ENCODE results near the gene FAXDC2. TPM values are rescaled to one million over a fixed set of nuclear protein-coding genes. Genes with fewer than 3 reads are reported as not detected.

Gene FAXDC2
- total RNA-seq, 1 donor from 2014 or later: 79.0 TPM

- no peaks in the 10 kb centered on the region for H3K4me1 ChIP-seq
- no peak for DNase-seq
- no peak for TF ChIP-seq CTCF (IDR thresholded peaks at IDR 0.05)
- no peak overlapping the region for H3K4me3 ChIP-seq
- H3K27me3 ChIP-seq: no peaks in the 10 kb centered on the region
- no peak overlapping the region for H3K27ac ChIP-seq
- no peak for ATAC-seq
- peaks cover 91% of the 10 kb centered on the region for H3K36me3 ChIP-seq
- intact Hi-C loops (cut with DNase I): no loop called here
- H3K9me3 ChIP-seq: no peaks in the 10 kb centered on the region
Measured at GRCh38 chr5:154800582-154800981, 49.8 kb downstream of the FAXDC2 start.

GRCh38 chr5:154797762-154798161 lies 52.6 kb downstream of the FAXDC2 start:
- H3K4me3 ChIP-seq: no peak overlapping the region
- TF ChIP-seq CTCF (IDR thresholded peaks at IDR 0.05): no peak
- H3K36me3 ChIP-seq: peaks cover 88% of the 10 kb centered on the region
- no peaks in the 10 kb centered on the region for H3K27me3 ChIP-seq
- ATAC-seq (no peak), DNase-seq (no peak)
- peaks cover 4% of the 10 kb centered on the region for H3K4me1 ChIP-seq
- no peak overlapping the region for H3K27ac ChIP-seq
- no peaks in the 10 kb centered on the region for H3K9me3 ChIP-seq
- intact Hi-C loops (cut with DNase I): no loop called here

GRCh38 chr5:154795235-154795596 lies 55.2 kb downstream of the FAXDC2 start:
- H3K27ac ChIP-seq: no peak overlapping the region
- intact Hi-C loops (cut with DNase I): no loop called here
- H3K4me1 ChIP-seq: peaks cover 4% of the 10 kb centered on the region
- DNase-seq: no peak
- ATAC-seq: no peak
- no peaks in the 10 kb centered on the region for H3K27me3 ChIP-seq
- H3K9me3 ChIP-seq: no peaks in the 10 kb centered on the region
- TF ChIP-seq CTCF (IDR thresholded peaks at IDR 0.05): no peak
- peaks cover 86% of the 10 kb centered on the region for H3K36me3 ChIP-seq
- H3K4me3 ChIP-seq: no peak overlapping the region

GRCh38 chr5:154794525-154795234 lies 55.7 kb downstream of the FAXDC2 start:
- Histone ChIP-seq H3K4me1 (peaks cover 4% of the 10 kb centered on the region), H3K36me3 (peaks cover 82% of the 10 kb centered on the region), H3K9me3 (no peaks in the 10 kb centered on the region), H3K27me3 (no peaks in the 10 kb centered on the region), H3K27ac (no peak overlapping the region), H3K4me3 (no peak overlapping the region)
- intact Hi-C loops (cut with DNase I): no loop called here
- TF ChIP-seq CTCF (IDR thresholded peaks at IDR 0.05): no peak
- DNase-seq: no peak
- ATAC-seq: no peak

- ATAC-seq (peak; percentile 46), DNase-seq (no peak)
- no peak overlapping the region for H3K4me3 ChIP-seq
- H3K27ac ChIP-seq: no peak overlapping the region
- peaks cover 4% of the 10 kb centered on the region for H3K4me1 ChIP-seq
- intact Hi-C loops (cut with DNase I): no loop called here
- TF ChIP-seq CTCF (IDR thresholded peaks at IDR 0.05): no peak
- H3K27me3 ChIP-seq: no peaks in the 10 kb centered on the region
- H3K36me3 ChIP-seq: peaks cover 73% of the 10 kb centered on the region
- no peaks in the 10 kb centered on the region for H3K9me3 ChIP-seq
Measured at GRCh38 chr5:154793599-154794524, 56.5 kb downstream of the FAXDC2 start.

All from upper lobe of right lung (tissue), 1 donor.